Measurements from ENCODE around the gene MOB3B.

MOB3B gene

GRCh38 chr9:27518809-27519208 is 10.8 kb downstream of the MOB3B start:
- no peak overlapping the region for H3K4me3 ChIP-seq (ENCODE audit: low read length)
- no peak for TF ChIP-seq CTCF (conservative IDR thresholded peaks at IDR 0.05; ENCODE audit: low read depth, low read length)
- DNase-seq (ENCODE audit: low read depth), result no peak

- no peak for DNase-seq (ENCODE audit: low read depth)
- no peak overlapping the region for H3K4me3 ChIP-seq (ENCODE audit: low read length)
- no peak for TF ChIP-seq CTCF (conservative IDR thresholded peaks at IDR 0.05; ENCODE audit: low read depth, low read length)
Measured at GRCh38 chr9:27518006-27518405, 11.6 kb downstream of the MOB3B start.

DNA sequence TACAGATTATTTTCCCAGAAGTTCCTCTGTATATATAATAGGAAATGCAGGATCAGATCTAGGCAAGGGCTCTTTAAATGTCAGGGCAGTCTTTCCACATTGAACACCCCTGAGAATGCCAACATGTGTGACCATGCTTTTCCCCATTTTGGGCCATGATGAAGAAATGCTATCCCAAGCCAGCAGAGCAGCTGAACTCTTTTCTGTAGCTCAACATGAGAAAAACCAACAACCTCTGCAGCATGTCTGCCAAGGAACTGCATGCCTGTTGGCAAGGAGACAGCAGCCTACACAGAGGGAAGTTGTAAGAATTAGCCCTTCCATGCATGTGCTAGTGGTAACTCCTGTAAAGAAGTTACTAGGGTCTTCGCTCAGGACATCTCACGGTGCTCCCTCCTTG is 15.1 kb downstream of the MOB3B start:
- H3K4me3 ChIP-seq (ENCODE audit: low read length), result no peak overlapping the region
- TF ChIP-seq CTCF (conservative IDR thresholded peaks at IDR 0.05; ENCODE audit: low read depth, low read length), result no peak
- no peak for DNase-seq (ENCODE audit: low read depth)

- TF ChIP-seq CTCF (conservative IDR thresholded peaks at IDR 0.05; ENCODE audit: low read depth, low read length), result no peak
- H3K4me3 ChIP-seq (ENCODE audit: low read length), result no peak overlapping the region
- no peak for DNase-seq (ENCODE audit: low read depth)
Measured at GRCh38 chr9:27511771-27512170, 17.8 kb downstream of the MOB3B start.

DNA sequence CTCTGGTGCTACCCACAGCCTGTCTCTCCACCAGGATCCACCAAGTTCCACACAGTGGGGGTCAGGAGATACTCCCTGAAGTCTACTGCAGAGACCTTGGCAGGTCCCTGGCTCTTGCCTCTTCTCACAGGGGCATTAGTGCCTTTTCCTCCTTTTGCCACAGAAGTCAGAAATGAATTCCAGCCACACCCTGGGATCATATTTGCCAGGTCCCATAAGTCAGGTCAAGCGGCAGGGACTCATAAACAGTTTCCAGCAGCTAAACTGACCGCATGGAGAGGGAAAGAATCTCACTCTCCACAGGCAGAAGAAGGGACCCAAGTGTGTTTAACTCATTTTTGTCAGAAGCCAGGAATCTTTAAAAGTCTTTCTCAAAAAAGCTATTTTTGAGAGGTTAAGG is 18.8 kb downstream of the MOB3B start:
- no peak overlapping the region for H3K4me3 ChIP-seq (ENCODE audit: low read length)
- no peak for TF ChIP-seq CTCF (conservative IDR thresholded peaks at IDR 0.05; ENCODE audit: low read depth, low read length)
- DNase-seq (ENCODE audit: low read depth), result no peak

DNA sequence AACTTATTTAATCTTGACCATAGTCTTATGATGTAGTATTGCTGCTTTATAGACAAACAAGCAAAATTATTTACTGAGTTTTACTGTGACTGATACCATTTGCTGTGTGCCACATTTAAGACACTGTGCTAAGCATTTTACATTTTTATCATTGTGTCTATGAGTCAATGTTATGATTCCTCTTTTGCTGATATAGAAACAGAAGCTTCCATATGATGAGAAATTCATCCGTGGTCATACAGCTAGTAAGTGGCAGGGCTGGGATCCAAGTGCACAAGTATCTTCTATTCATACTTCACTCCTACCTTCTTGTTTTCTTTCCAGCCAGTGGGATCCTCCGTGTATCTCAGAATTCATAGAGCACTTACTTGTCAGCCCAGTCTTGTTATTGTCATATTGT is 22.6 kb downstream of the MOB3B start:
- no peak overlapping the region for H3K4me3 ChIP-seq (ENCODE audit: low read length)
- TF ChIP-seq CTCF (conservative IDR thresholded peaks at IDR 0.05; ENCODE audit: low read depth, low read length), result no peak
- DNase-seq (ENCODE audit: low read depth), result no peak

DNA sequence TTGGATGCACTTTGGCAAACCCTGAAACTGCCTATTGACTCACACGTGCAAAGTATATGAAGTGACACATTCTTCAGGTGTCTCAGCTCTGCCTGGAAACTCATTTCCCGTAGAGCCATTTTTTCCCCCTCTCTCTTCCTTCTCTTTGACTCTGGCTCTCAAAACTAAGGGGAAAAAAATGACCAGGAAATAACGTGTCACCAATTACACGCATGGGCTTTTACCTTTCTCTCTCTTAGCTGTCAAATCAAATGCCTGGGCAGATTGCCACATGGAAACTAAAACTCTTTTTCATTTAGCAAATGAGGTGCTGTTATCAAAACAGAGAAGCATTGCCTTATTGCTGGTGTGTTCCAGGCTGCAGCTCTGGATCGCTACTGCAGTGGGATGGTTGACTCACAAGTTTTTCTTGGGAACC is 23.9 kb downstream of the MOB3B start:
- no peak for DNase-seq (ENCODE audit: low read depth)
- TF ChIP-seq CTCF (conservative IDR thresholded peaks at IDR 0.05; ENCODE audit: low read depth, low read length), result no peak
- H3K4me3 ChIP-seq (ENCODE audit: low read length), result no peak overlapping the region

Data from retinal pigment epithelial cell (primary cell).